HepG2 (cell line): ENCODE data around the gene TMEM170B. TPM values are rescaled to one million over a fixed set of nuclear protein-coding genes. Genes with fewer than 3 reads are reported as not detected.

Source experiments
- FOXK1 ChIP-seq: sonication (generic); formaldehyde crosslinking; IDR thresholded peaks from 2 replicates; pipeline ENCODE4 v1.4.0; 2020; ENCODE audit warnings: low read depth, missing genetic modification reagents, borderline replicate concordance
- HDAC1 ChIP-seq: sonication (generic); formaldehyde crosslinking; IDR thresholded peaks from 2 replicates; pipeline ENCODE4 v1.5.1; 2020; ENCODE audit warnings: mild to moderate bottlenecking, missing genetic modification reagents
- IKZF4 ChIP-seq: sonication (generic); formaldehyde crosslinking; IDR thresholded peaks from 2 replicates; pipeline ENCODE4 v1.5.1; 2020; ENCODE audit warnings: borderline replicate concordance, mild to moderate bottlenecking, low read depth, missing genetic modification reagents; ENCODE audit errors: not compliant biosample characterization
- IRF2 ChIP-seq: IDR thresholded peaks from 2 replicates; pipeline ENCODE4 v1.6.1; 2018; ENCODE audit warnings: missing genetic modification reagents, missing compliant biosample characterization
- NR2F1 ChIP-seq, 2 experiments: fragments of 450-650 bp in 1 of 2; formaldehyde crosslinking in 1 of 2; IDR thresholded peaks; 2 replicates each; pipeline versions ENCODE4 v1.5.0 to v1.6.1; 2016 to 2020; ENCODE audit warnings: mild to moderate bottlenecking in 1 of 2, missing compliant biosample characterization in 1 of 2, missing genetic modification reagents in 1 of 2, moderate library complexity in 1 of 2
- SAFB2 ChIP-seq: sonication (generic); formaldehyde crosslinking; IDR thresholded peaks from 2 replicates; pipeline ENCODE4 v1.5.1; 2020; ENCODE audit warnings: missing genetic modification reagents, low read depth, mild to moderate bottlenecking, borderline replicate concordance
- TSC22D2 ChIP-seq: sonication (generic); formaldehyde crosslinking; IDR thresholded peaks from 2 replicates; pipeline ENCODE4 v1.5.1; 2020; ENCODE audit warnings: missing genetic modification reagents, mild to moderate bottlenecking, borderline replicate concordance
- ZFP82 ChIP-seq: sonication (generic); formaldehyde crosslinking; IDR thresholded peaks from 2 replicates; pipeline ENCODE4 v1.5.1; 2020; ENCODE audit warnings: mild to moderate bottlenecking, missing genetic modification reagents, borderline replicate concordance
- ZNF3 ChIP-seq: IDR thresholded peaks from 2 replicates; pipeline ENCODE4 v1.7.0; 2017; ENCODE audit warnings: inconsistent platforms
- ZNF317 ChIP-seq: sonication (generic); formaldehyde crosslinking; IDR thresholded peaks from 2 replicates; pipeline ENCODE4 v1.5.0; 2020; ENCODE audit warnings: mild to moderate bottlenecking, missing genetic modification reagents
- ZNF570 ChIP-seq: sonication (generic); formaldehyde crosslinking; IDR thresholded peaks from 2 replicates; pipeline ENCODE4 v1.4.0; 2020; ENCODE audit warnings: mild to moderate bottlenecking, missing genetic modification reagents, borderline replicate concordance
- polyA plus RNA-seq, 8 experiments: library from polyadenylated mRNA; depleted of rRNA in 3 of 8; stranded (reverse) in 7 of 8; unstranded in 1 of 8; fragments of >200 nt; fragmentation: Illumina TruSeq in 4 of 8; extraction: Trizol in 4 of 8; gene quantifications; 2 replicates each; pipeline versions ENCODE4 v1.2.1 to v1.2.3, GENCODE V29; 2011 to 2016; ENCODE audit warnings: low read depth in 4 of 8, missing spikeins in 1 of 8, mixed read lengths in 1 of 8; ENCODE audit not compliant: insufficient read depth in 1 of 8
- total RNA-seq, 5 experiments: library from RNA; depleted of rRNA; stranded (reverse); fragments of >200 nt; fragmentation: Illumina TruSeq; extraction: Trizol; gene quantifications; 2 replicates each; pipeline ENCODE4 v1.2.3, GENCODE V29; 2016; ENCODE audit warnings: low read depth in 1 of 5
- TF ChIP-seq, protein P1 (sequence below): fragments of 450-650 bp; IDR thresholded peaks from 2 replicates; pipeline ENCODE4 v1.6.1; 2017; ENCODE audit warnings: mild to moderate bottlenecking
- TF ChIP-seq, protein P2 (sequence below): sonication (generic); formaldehyde crosslinking; IDR thresholded peaks from 2 replicates; pipeline ENCODE4 v1.8.0; 2022; ENCODE audit warnings: mild to moderate bottlenecking, missing genetic modification reagents, moderate library complexity
- TF ChIP-seq, protein P3 (sequence below): sonication (generic); formaldehyde crosslinking; IDR thresholded peaks from 2 replicates; pipeline ENCODE4 v1.8.1; 2022; ENCODE audit warnings: mild to moderate bottlenecking, missing genetic modification reagents
- TF ChIP-seq, protein P4 (sequence below): sonication (generic); formaldehyde crosslinking; conservative IDR thresholded peaks from 2 replicates; pipeline ENCODE4 v1.8.0; 2022; ENCODE audit warnings: mild to moderate bottlenecking, moderate library complexity, missing genetic modification reagents
- TF ChIP-seq, protein P5 (sequence below): sonication (generic); formaldehyde crosslinking; IDR thresholded peaks from 2 replicates; pipeline ENCODE4 v1.8.0; 2022; ENCODE audit warnings: missing genetic modification reagents, mild to moderate bottlenecking, moderate library complexity, borderline replicate concordance

The TMEM170B gene
- total and polyA plus RNA-seq, 2 of the 13 experiments (the other 11 are each of a cell fraction or from before 2014, with no cell fraction given): 3.3 to 9.4 TPM

- TF ChIP-seq, protein P1, sequence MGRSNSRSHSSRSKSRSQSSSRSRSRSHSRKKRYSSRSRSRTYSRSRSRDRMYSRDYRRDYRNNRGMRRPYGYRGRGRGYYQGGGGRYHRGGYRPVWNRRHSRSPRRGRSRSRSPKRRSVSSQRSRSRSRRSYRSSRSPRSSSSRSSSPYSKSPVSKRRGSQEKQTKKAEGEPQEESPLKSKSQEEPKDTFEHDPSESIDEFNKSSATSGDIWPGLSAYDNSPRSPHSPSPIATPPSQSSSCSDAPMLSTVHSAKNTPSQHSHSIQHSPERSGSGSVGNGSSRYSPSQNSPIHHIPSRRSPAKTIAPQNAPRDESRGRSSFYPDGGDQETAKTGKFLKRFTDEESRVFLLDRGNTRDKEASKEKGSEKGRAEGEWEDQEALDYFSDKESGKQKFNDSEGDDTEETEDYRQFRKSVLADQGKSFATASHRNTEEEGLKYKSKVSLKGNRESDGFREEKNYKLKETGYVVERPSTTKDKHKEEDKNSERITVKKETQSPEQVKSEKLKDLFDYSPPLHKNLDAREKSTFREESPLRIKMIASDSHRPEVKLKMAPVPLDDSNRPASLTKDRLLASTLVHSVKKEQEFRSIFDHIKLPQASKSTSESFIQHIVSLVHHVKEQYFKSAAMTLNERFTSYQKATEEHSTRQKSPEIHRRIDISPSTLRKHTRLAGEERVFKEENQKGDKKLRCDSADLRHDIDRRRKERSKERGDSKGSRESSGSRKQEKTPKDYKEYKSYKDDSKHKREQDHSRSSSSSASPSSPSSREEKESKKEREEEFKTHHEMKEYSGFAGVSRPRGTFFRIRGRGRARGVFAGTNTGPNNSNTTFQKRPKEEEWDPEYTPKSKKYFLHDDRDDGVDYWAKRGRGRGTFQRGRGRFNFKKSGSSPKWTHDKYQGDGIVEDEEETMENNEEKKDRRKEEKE: no peak
- no peak for TF ChIP-seq ZNF3 (CRISPR knock-in tag)
- TF ChIP-seq ZNF570 (CRISPR knock-in tag): no peak
- TF ChIP-seq, protein P2, sequence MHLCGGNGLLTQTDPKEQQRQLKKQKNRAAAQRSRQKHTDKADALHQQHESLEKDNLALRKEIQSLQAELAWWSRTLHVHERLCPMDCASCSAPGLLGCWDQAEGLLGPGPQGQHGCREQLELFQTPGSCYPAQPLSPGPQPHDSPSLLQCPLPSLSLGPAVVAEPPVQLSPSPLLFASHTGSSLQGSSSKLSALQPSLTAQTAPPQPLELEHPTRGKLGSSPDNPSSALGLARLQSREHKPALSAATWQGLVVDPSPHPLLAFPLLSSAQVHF: no peak
- TF ChIP-seq HDAC1: no peak
- TF ChIP-seq FOXK1 (CRISPR knock-in tag): no peak
- TF ChIP-seq, protein P3, sequence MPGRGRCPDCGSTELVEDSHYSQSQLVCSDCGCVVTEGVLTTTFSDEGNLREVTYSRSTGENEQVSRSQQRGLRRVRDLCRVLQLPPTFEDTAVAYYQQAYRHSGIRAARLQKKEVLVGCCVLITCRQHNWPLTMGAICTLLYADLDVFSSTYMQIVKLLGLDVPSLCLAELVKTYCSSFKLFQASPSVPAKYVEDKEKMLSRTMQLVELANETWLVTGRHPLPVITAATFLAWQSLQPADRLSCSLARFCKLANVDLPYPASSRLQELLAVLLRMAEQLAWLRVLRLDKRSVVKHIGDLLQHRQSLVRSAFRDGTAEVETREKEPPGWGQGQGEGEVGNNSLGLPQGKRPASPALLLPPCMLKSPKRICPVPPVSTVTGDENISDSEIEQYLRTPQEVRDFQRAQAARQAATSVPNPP (CRISPR knock-in tag): no peak
- TF ChIP-seq SAFB2 (CRISPR knock-in tag): no peak
- TF ChIP-seq, protein P4, sequence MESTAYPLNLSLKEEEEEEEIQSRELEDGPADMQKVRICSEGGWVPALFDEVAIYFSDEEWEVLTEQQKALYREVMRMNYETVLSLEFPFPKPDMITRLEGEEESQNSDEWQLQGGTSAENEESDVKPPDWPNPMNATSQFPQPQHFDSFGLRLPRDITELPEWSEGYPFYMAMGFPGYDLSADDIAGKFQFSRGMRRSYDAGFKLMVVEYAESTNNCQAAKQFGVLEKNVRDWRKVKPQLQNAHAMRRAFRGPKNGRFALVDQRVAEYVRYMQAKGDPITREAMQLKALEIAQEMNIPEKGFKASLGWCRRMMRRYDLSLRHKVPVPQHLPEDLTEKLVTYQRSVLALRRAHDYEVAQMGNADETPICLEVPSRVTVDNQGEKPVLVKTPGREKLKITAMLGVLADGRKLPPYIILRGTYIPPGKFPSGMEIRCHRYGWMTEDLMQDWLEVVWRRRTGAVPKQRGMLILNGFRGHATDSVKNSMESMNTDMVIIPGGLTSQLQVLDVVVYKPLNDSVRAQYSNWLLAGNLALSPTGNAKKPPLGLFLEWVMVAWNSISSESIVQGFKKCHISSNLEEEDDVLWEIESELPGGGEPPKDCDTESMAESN (CRISPR knock-in tag): no peak
- no peak for TF ChIP-seq TSC22D2
- TF ChIP-seq, protein P5, sequence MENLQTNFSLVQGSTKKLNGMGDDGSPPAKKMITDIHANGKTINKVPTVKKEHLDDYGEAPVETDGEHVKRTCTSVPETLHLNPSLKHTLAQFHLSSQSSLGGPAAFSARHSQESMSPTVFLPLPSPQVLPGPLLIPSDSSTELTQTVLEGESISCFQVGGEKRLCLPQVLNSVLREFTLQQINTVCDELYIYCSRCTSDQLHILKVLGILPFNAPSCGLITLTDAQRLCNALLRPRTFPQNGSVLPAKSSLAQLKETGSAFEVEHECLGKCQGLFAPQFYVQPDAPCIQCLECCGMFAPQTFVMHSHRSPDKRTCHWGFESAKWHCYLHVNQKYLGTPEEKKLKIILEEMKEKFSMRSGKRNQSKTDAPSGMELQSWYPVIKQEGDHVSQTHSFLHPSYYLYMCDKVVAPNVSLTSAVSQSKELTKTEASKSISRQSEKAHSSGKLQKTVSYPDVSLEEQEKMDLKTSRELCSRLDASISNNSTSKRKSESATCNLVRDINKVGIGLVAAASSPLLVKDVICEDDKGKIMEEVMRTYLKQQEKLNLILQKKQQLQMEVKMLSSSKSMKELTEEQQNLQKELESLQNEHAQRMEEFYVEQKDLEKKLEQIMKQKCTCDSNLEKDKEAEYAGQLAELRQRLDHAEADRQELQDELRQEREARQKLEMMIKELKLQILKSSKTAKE (CRISPR knock-in tag): no peak
- no peak for TF ChIP-seq ZFP82
- no peak for TF ChIP-seq IRF2 (CRISPR knock-in tag)
- TF ChIP-seq NR2F1 (CRISPR knock-in tag; IDR thresholded peaks at IDR 0.05): no peak
- TF ChIP-seq IKZF4 (CRISPR knock-in tag): no peak
- no peak for TF ChIP-seq ZNF317 (CRISPR knock-in tag)
These were observed 29.1 kb downstream of the TMEM170B start (continued) for GRCh38 chr6:11566609-11567008.
